ENCODE results near the gene PEAR1. TPM values are rescaled to one million over a fixed set of nuclear protein-coding genes. Genes with fewer than 3 reads are reported as not detected.

PEAR1 gene
- total RNA-seq, 1 experiment from 2014 or later: 0.18 TPM

DNA sequence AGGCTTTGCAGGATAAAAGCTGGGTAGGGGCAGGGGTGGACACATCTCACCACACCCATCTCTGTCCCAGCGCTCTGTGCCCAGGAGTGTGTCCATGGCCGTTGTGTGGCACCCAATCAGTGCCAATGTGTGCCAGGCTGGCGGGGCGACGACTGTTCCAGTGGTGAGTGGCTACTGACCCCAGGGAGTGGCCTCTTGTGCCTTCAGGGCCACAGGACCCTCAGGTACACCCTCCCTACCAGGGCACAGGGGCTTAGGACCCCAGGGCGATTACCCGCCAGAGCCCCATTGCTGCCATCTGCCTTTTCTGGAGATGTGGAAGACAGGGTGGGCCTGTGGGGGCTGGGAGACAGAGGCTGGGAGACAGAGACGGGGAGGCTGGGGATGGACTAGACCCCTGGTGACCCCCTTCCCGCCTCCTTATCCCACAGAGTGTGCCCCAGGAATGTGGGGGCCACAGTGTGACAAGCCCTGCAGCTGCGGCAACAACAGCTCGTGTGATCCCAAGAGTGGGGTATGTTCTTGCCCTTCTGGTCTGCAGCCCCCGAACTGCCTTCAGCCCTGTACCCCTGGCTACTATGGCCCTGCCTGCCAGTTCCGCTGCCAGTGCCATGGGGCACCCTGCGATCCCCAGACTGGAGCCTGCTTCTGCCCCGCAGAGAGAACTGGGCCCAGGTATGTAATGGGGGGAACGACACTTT is 12.8 kb downstream of the PEAR1 start:
- H3K4me1 Mint-ChIP-seq (ENCODE audit: low read depth, unreplicated experiment): no peaks in the 10 kb centered on the region
- intact Hi-C loops (cut with micrococcal nuclease; ENCODE audit: unreplicated experiment): no loop called here
- 0 out of 2 replicates have a peak, but pooled peaks cover 9% of the 10 kb centered on the region for H3K4me1 ChIP-seq
- no TSS peak for BruUV-seq (replicated peaks)
- ChIA-PET CTCF (no interaction called here), POLR2A (no interaction called here)
- H3K27me3 ChIP-seq (replicated peaks; ENCODE audit: control insufficient read depth, insufficient read depth, low read length): no peaks in the 10 kb centered on the region
- no peaks in the 10 kb centered on the region for H3K9me3 ChIP-seq
- no peak overlapping the region for H3K27ac Mint-ChIP-seq (ENCODE audit: unreplicated experiment)
- TF ChIP-seq, protein P1, sequence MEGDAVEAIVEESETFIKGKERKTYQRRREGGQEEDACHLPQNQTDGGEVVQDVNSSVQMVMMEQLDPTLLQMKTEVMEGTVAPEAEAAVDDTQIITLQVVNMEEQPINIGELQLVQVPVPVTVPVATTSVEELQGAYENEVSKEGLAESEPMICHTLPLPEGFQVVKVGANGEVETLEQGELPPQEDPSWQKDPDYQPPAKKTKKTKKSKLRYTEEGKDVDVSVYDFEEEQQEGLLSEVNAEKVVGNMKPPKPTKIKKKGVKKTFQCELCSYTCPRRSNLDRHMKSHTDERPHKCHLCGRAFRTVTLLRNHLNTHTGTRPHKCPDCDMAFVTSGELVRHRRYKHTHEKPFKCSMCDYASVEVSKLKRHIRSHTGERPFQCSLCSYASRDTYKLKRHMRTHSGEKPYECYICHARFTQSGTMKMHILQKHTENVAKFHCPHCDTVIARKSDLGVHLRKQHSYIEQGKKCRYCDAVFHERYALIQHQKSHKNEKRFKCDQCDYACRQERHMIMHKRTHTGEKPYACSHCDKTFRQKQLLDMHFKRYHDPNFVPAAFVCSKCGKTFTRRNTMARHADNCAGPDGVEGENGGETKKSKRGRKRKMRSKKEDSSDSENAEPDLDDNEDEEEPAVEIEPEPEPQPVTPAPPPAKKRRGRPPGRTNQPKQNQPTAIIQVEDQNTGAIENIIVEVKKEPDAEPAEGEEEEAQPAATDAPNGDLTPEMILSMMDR (IDR thresholded peaks at IDR 0.05; ENCODE audit: insufficient read depth in 1 of 2, low read depth in 1 of 2, low read length in 1 of 2, severe bottlenecking in 1 of 2, unreplicated experiment in 1 of 2): no peak
- no peak for DNase-seq
- H3K36me3 ChIP-seq (ENCODE audit: control insufficient read depth, insufficient read depth, low read length): no peaks in the 10 kb centered on the region
- no peaks in the 10 kb centered on the region for H3K27me3 Mint-ChIP-seq (ENCODE audit: insufficient read depth, unreplicated experiment)
- H3K4me3 Mint-ChIP-seq (ENCODE audit: unreplicated experiment): no peak overlapping the region
- H3K36me3 Mint-ChIP-seq (ENCODE audit: insufficient read depth, unreplicated experiment): no peaks in the 10 kb centered on the region
- no peaks in the 10 kb centered on the region for H3K9me3 Mint-ChIP-seq (ENCODE audit: unreplicated experiment)
- H3K4me3 ChIP-seq (ENCODE audit: low read depth, low read length): no peak overlapping the region

DNA sequence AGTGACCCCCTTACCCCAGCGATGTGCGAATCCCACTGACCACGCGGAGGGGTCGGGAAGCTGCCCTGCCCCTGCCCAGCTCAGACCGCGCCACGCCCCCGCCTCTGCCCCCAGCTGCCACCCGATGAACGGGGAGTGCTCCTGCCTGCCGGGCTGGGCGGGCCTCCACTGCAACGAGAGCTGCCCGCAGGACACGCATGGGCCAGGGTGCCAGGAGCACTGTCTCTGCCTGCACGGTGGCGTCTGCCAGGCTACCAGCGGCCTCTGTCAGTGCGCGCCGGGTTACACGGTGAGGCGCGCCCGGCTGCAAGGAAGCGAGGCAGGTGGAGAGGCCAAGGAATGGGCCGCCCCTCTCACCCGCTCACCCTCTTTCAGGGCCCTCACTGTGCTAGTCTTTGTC is 15.0 kb downstream of the PEAR1 start:
- Mint-ChIP-seq H3K27me3 (ENCODE audit: insufficient read depth, unreplicated experiment) (no peaks in the 10 kb centered on the region), H3K9me3 (ENCODE audit: unreplicated experiment) (no peaks in the 10 kb centered on the region), H3K36me3 (ENCODE audit: insufficient read depth, unreplicated experiment) (no peaks in the 10 kb centered on the region), H3K4me3 (ENCODE audit: unreplicated experiment) (no peak overlapping the region), H3K27ac (ENCODE audit: unreplicated experiment) (no peak overlapping the region), H3K4me1 (ENCODE audit: low read depth, unreplicated experiment) (no peaks in the 10 kb centered on the region)
- DNase-seq: no peak
- TF ChIP-seq, protein P1 (IDR thresholded peaks at IDR 0.05; ENCODE audit: insufficient read depth in 1 of 2, low read depth in 1 of 2, low read length in 1 of 2, severe bottlenecking in 1 of 2, unreplicated experiment in 1 of 2): no peak
- CTCF ChIA-PET: no interaction called here
- no peaks in the 10 kb centered on the region for H3K27me3 ChIP-seq (replicated peaks; ENCODE audit: control insufficient read depth, insufficient read depth, low read length)
- no peaks in the 10 kb centered on the region for H3K9me3 ChIP-seq
- BruUV-seq (replicated peaks): no TSS peak
- H3K36me3 ChIP-seq (ENCODE audit: control insufficient read depth, insufficient read depth, low read length): no peaks in the 10 kb centered on the region
- 0 out of 2 replicates have a peak, but pooled peaks cover 9% of the 10 kb centered on the region for H3K4me1 ChIP-seq
- intact Hi-C loops (cut with micrococcal nuclease; ENCODE audit: unreplicated experiment): no loop called here
- POLR2A ChIA-PET: no interaction called here
- H3K4me3 ChIP-seq (ENCODE audit: low read depth, low read length): no peak overlapping the region

DNA sequence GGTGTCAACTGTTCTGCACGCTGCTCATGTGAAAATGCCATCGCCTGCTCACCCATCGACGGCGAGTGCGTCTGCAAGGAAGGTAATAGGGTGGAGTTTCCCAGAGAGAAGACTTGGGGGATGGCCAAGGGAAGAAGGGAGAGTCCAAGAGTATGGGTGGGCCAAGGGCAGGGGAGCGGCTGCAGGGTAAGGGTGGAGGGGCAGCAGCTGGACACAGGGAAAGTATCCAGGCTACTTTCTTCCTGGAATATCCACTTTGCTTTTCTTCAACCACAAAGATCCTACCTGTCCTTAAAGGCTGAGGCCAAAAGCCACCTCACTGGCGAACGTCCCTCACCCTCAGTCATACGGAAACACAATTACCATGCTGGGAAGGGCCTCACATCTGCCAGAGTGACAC is 15.4 kb downstream of the PEAR1 start:
- H3K27me3 ChIP-seq (replicated peaks; ENCODE audit: control insufficient read depth, insufficient read depth, low read length): no peaks in the 10 kb centered on the region
- H3K4me1 ChIP-seq: 0 out of 2 replicates have a peak, but pooled peaks cover 9% of the 10 kb centered on the region

More for the DNA sequence above, 15.4 kb downstream of the PEAR1 start:
- Histone ChIP-seq H3K9me3 (no peaks in the 10 kb centered on the region), H3K4me3 (ENCODE audit: low read depth, low read length) (no peak overlapping the region), H3K36me3 (ENCODE audit: control insufficient read depth, insufficient read depth, low read length) (no peaks in the 10 kb centered on the region)
- TF ChIP-seq, protein P1 (IDR thresholded peaks at IDR 0.05; ENCODE audit: insufficient read depth in 1 of 2, low read depth in 1 of 2, low read length in 1 of 2, severe bottlenecking in 1 of 2, unreplicated experiment in 1 of 2): no peak
- Mint-ChIP-seq H3K9me3 (ENCODE audit: unreplicated experiment) (no peaks in the 10 kb centered on the region), H3K4me3 (ENCODE audit: unreplicated experiment) (no peak overlapping the region), H3K4me1 (ENCODE audit: low read depth, unreplicated experiment) (no peaks in the 10 kb centered on the region), H3K36me3 (ENCODE audit: insufficient read depth, unreplicated experiment) (no peaks in the 10 kb centered on the region), H3K27ac (ENCODE audit: unreplicated experiment) (no peak overlapping the region), H3K27me3 (ENCODE audit: insufficient read depth, unreplicated experiment) (no peaks in the 10 kb centered on the region)
- ChIA-PET POLR2A (no interaction called here), CTCF (interaction anchor here (1.1 kb wide), 1 partner anchor 51 kb away, joined by 3 read pairs; no protein-coding TSS in a partner anchor)
- no peak for DNase-seq
- intact Hi-C loops (cut with micrococcal nuclease; ENCODE audit: unreplicated experiment): no loop called here
- BruUV-seq (replicated peaks): no TSS peak
